CD1c-positive myeloid dendritic cell (primary cell): Measurements from ENCODE around the gene CCNL1.
"Not testable (repeated sequence)": the region's sequence is repeated elsewhere in the genome, so short reads cannot be mapped to it uniquely, and the experiment has no call there.

Experiments used
- DNase-seq: peaks from one replicate; pipeline ENCODE4 v3.0.0-alpha.2; 2016; ENCODE audit errors: extremely low spot score

CCNL1 gene

GRCh38 chr3:157159762-157160657 lies at the start of gene CCNL1:
TSS of gene CCNL1 (minus strand) at chr3:157160147. CDS start at chr3:157160094, 53 bp downstream.
- peak; percentile 99 for DNase-seq

- DNase-seq = no peak
Observed at GRCh38 chr3:157204880-157205279, 44.9 kb upstream of the CCNL1 start.

GRCh38 chr3:157204431-157204830 lies 44.5 kb upstream of the CCNL1 start:
- peak; percentile 48 for DNase-seq

GRCh38 chr3:157201648-157202278 lies 41.8 kb upstream of the CCNL1 start:
- DNase-seq = peak; percentile 61

- no peak for DNase-seq
Observed at GRCh38 chr3:157199841-157200240, 39.9 kb upstream of the CCNL1 start.

GRCh38 chr3:157195965-157196364 lies 36.0 kb upstream of the CCNL1 start:
- DNase-seq = no peak

GRCh38 chr3:157191149-157191548 lies 31.2 kb upstream of the CCNL1 start:
- not testable (repeated sequence) for DNase-seq

GRCh38 chr3:157190380-157190872 lies 30.5 kb upstream of the CCNL1 start:
- no peak for DNase-seq

- no peak for DNase-seq
Observed at GRCh38 chr3:157188391-157188790, 28.4 kb upstream of the CCNL1 start.

- DNase-seq = no peak
Observed at GRCh38 chr3:157182879-157183278, 22.9 kb upstream of the CCNL1 start.

GRCh38 chr3:157180262-157180661 lies 20.3 kb upstream of the CCNL1 start:
- DNase-seq = no peak

- no peak for DNase-seq
Observed at GRCh38 chr3:157179365-157179803, 19.4 kb upstream of the CCNL1 start.

GRCh38 chr3:157178503-157179364 lies 18.8 kb upstream of the CCNL1 start:
- DNase-seq = not testable (repeated sequence)

GRCh38 chr3:157177801-157178453 lies 18.0 kb upstream of the CCNL1 start:
- not testable (repeated sequence) for DNase-seq

GRCh38 chr3:157176934-157177333 lies 17.0 kb upstream of the CCNL1 start:
- no peak for DNase-seq

GRCh38 chr3:157175691-157176507 lies 16.0 kb upstream of the CCNL1 start:
- peak; percentile 72 for DNase-seq

GRCh38 chr3:157174649-157175498 lies 14.9 kb upstream of the CCNL1 start:
- peak; percentile 100 for DNase-seq

GRCh38 chr3:157174290-157174648 lies 14.3 kb upstream of the CCNL1 start:
- no peak for DNase-seq

- DNase-seq = not testable (repeated sequence)
Observed at GRCh38 chr3:157173343-157173742, 13.4 kb upstream of the CCNL1 start.

GRCh38 chr3:157172746-157173145 lies 12.8 kb upstream of the CCNL1 start:
- no peak for DNase-seq
